ENCODE measurements around the gene NSG1.

- no peak for TF ChIP-seq REST (IDR thresholded peaks at IDR 0.05; ENCODE audit: insufficient read depth in 1 of 2, low read depth in 2 of 2, low read length in 2 of 2)
- TF ChIP-seq POLR2AphosphoS5 (IDR thresholded peaks at IDR 0.05; ENCODE audit: low read depth, low read length): no peak
These were observed 41.9 kb upstream of the NSG1 start for GRCh38 chr4:4344915-4345527.
